Lung (tissue), 12 donors: Measurements from ENCODE around the gene PCSK9. TPM values are rescaled to one million over a fixed set of nuclear protein-coding genes. Genes with fewer than 3 reads are reported as not detected.
A peak's percentile ranks its signal among the peaks of the same experiment; 100 is the strongest.

Experiments used
- ATAC-seq: fragments of 200-7000 bp; cut with Tn5 transposase; one replicate; pipeline ENCODE4 v1.9.1; 2020; ENCODE audit warnings: moderate number of reproducible peaks; ENCODE audit not compliant: insufficient read depth, low FRiP score
- DNase-seq, 3 donors: peaks; one replicate each; pipeline ENCODE4 v3.0.0-alpha.2; 2013 to 2017
- H3K27ac ChIP-seq, 2 donors: one replicate each; pipeline ENCODE4 v1.5.1; 2013; ENCODE audit warnings: mild to moderate bottlenecking in 2 of 2, moderate library complexity in 2 of 2, control low read depth in 1 of 2, inconsistent platforms in 1 of 2, low read depth in 1 of 2, low read length in 1 of 2
- H3K27me3 ChIP-seq, 3 donors: one replicate each; pipeline ENCODE4 v1.5.1; 2013; ENCODE audit warnings: low read length in 2 of 3; ENCODE audit not compliant: control insufficient read depth in 3 of 3, insufficient read depth in 3 of 3
- H3K36me3 ChIP-seq, 4 donors: one replicate each; pipeline ENCODE4 v1.5.1; 2013; ENCODE audit warnings: low read length in 4 of 4, mild to moderate bottlenecking in 1 of 4, moderate library complexity in 1 of 4; ENCODE audit not compliant: control insufficient read depth in 4 of 4, insufficient read depth in 4 of 4
- H3K4me1 ChIP-seq, 5 donors: one replicate each; pipeline ENCODE4 v1.5.1; 2013; ENCODE audit warnings: low read length in 5 of 5, mild to moderate bottlenecking in 2 of 5, moderate library complexity in 1 of 5; ENCODE audit not compliant: control insufficient read depth in 5 of 5, insufficient read depth in 5 of 5
- H3K4me3 ChIP-seq: one replicate; pipeline ENCODE4 v1.5.1; 2013; ENCODE audit warnings: mild to moderate bottlenecking, control low read depth, moderate library complexity
- H3K9ac ChIP-seq, 2 donors: one replicate each; pipeline ENCODE4 v1.5.1; 2013; ENCODE audit warnings: low read length in 2 of 2, control low read depth in 1 of 2; ENCODE audit not compliant: insufficient read depth in 1 of 2
- H3K9me3 ChIP-seq, 4 donors: one replicate each; pipeline ENCODE4 v1.5.1; 2013; ENCODE audit warnings: low read length in 3 of 4, mild to moderate bottlenecking in 1 of 4, moderate library complexity in 1 of 4; ENCODE audit not compliant: control insufficient read depth in 4 of 4, insufficient read depth in 3 of 4
- WGBS, 2 donors: extraction: QIAGEN DNeasy Blood & Tissue Kit; methylation state at CpG; one replicate each; pipeline ENCODE4 v1.1.7; 2013; 5-methylcytosine and 5-hydroxymethylcytosine counted together
- polyA plus RNA-seq, 2 donors: library from polyadenylated mRNA; stranded (reverse); fragments of 200-250 nt; gene quantifications; one replicate each; pipeline ENCODE4 v1.2.1, GENCODE V29; 2013
- total RNA-seq, 2 donors: library from RNA; depleted of rRNA in 1 of 2; stranded (reverse); fragments of >200 nt in 1 of 2; gene quantifications; one replicate each; pipeline ENCODE4 v1.2.1, GENCODE V29; 2014 to 2021
- TF ChIP-seq, protein P1 (sequence below): IDR thresholded peaks from 2 replicates; pipeline ENCODE4 v1.5.1; 2012; ENCODE audit warnings: mild to moderate bottlenecking; ENCODE audit errors: control extremely low read depth, extremely low read depth
- donor health status: control.
- donor health status: control.
- donor health status: Bipolar disorder and iron deficiency.
- donor health status: healthy.
- donor health status: DM: yes; HTN: yes; CAD: no.

Gene PCSK9
- total and polyA plus RNA-seq, 4 donors: 13.0 to 47.2 (median 21.0) TPM

- ATAC-seq (no peak), DNase-seq (no peak)
- no peaks in the 10 kb centered on the region for H3K27me3 ChIP-seq
- no peak overlapping the region for H3K4me3 ChIP-seq
- peaks cover 0 to 2% (median 0%) of the 10 kb centered on the region in 5 donors for H3K4me1 ChIP-seq
- no peaks in the 10 kb centered on the region for H3K9me3 ChIP-seq
- TF ChIP-seq, protein P1, sequence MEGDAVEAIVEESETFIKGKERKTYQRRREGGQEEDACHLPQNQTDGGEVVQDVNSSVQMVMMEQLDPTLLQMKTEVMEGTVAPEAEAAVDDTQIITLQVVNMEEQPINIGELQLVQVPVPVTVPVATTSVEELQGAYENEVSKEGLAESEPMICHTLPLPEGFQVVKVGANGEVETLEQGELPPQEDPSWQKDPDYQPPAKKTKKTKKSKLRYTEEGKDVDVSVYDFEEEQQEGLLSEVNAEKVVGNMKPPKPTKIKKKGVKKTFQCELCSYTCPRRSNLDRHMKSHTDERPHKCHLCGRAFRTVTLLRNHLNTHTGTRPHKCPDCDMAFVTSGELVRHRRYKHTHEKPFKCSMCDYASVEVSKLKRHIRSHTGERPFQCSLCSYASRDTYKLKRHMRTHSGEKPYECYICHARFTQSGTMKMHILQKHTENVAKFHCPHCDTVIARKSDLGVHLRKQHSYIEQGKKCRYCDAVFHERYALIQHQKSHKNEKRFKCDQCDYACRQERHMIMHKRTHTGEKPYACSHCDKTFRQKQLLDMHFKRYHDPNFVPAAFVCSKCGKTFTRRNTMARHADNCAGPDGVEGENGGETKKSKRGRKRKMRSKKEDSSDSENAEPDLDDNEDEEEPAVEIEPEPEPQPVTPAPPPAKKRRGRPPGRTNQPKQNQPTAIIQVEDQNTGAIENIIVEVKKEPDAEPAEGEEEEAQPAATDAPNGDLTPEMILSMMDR: no peak
- H3K9ac ChIP-seq: no peak overlapping the region
- peaks cover 0 to 4% (median 0%) of the 10 kb centered on the region in 4 donors for H3K36me3 ChIP-seq
- 85 to 92% methylated on average over 9 of the region's 9 CpGs for WGBS, 2 donors
- no peak overlapping the region for H3K27ac ChIP-seq
Observed at GRCh38 chr1:55049271-55049913, 10.0 kb downstream of the PCSK9 start.

DNA sequence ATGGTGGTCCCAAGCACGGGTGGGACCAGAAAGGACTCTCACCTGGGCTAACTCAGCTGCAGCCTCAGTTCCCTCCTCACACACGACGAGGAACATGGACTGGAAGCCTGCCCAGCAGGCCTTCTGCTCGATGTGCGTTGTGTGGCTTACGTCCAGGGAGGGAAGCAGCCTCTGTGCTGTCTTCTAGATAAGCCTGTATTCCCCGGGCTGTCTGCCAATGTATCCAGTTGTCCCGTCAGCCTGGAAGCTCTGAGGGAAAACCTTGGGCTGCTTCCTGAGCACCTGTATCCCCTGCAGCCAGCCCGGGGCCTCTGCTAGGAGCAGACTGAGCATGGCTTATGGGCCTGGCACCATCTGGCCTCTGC is 10.5 kb downstream of the PCSK9 start:
- DNase-seq: peak; percentile 62 to 82 (median 71)
- TF ChIP-seq, protein P1: no peak
- ATAC-seq: no peak
- Histone ChIP-seq H3K27ac (no peak overlapping the region), H3K36me3 (peaks cover 0 to 4% (median 0%) of the 10 kb centered on the region in 4 donors), H3K9ac (no peak overlapping the region), H3K9me3 (no peaks in the 10 kb centered on the region), H3K4me3 (no peak overlapping the region), H3K27me3 (no peaks in the 10 kb centered on the region), H3K4me1 (peaks cover 0 to 2% (median 0%) of the 10 kb centered on the region in 5 donors)
- 54 to 56% methylated on average over 9 of the region's 9 CpGs for WGBS, 2 donors

- no peak for ATAC-seq
- Histone ChIP-seq H3K27ac (no peak overlapping the region), H3K9ac (no peak overlapping the region), H3K4me1 (peaks cover 0 to 2% (median 0%) of the 10 kb centered on the region in 5 donors), H3K27me3 (no peaks in the 10 kb centered on the region), H3K36me3 (peaks cover 0 to 4% (median 0%) of the 10 kb centered on the region in 4 donors), H3K4me3 (no peak overlapping the region), H3K9me3 (no peaks in the 10 kb centered on the region)
- 72 to 82% methylated on average over 9 of the region's 9 CpGs for WGBS, 2 donors
- DNase-seq: peak in 1 of 3 donors; percentile 17
- TF ChIP-seq, protein P1: no peak
Observed at GRCh38 chr1:55050283-55050682, 10.9 kb downstream of the PCSK9 start.
